ENCODE measurements around the gene MLH3. TPM values are rescaled to one million over a fixed set of nuclear protein-coding genes. Genes with fewer than 3 reads are reported as not detected.

Gene MLH3
- total RNA-seq, 2 experiments from 2014 or later, result 13.2 to 14.4 TPM

DNA sequence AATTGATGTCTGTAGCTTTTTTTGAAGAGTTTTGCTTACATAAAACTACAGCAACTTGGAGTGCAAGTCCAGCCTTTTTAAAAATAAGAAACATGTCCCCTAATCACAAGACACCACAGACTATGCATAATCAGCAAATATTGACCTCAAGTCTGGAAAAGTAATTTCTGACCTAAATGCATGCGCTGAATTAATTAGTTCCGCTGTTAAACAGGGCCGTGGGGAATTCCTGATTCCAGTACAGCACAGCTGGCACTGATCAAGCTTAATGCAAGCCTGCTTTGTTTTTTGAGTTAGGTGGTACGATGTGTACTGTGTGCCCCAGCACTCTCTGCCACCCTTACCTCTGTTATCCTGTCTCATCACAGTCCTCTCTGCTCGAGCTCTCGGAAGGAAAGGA lies 9.2 kb downstream of the MLH3 start:
- peaks cover 2% of the 10 kb centered on the region for H3K4me1 ChIP-seq (ENCODE audit: insufficient read depth, low read length)
- peaks cover 16% of the 10 kb centered on the region for H3K36me3 ChIP-seq (ENCODE audit: insufficient read depth, low read length)
- Mint-ChIP-seq H3K27ac (no peak overlapping the region), H3K36me3 (ENCODE audit: low read depth) (peaks cover 66% of the 10 kb centered on the region), H3K27me3 (no peaks in the 10 kb centered on the region), H3K9me3 (no peaks in the 10 kb centered on the region), H3K4me1 (ENCODE audit: low read depth) (peaks cover 42% of the 10 kb centered on the region), H3K4me3 (no peak overlapping the region)
- DNase-seq, result no peak
- ChIA-PET POLR2A (no interaction called here), CTCF (no interaction called here)
- H3K4me3 ChIP-seq (ENCODE audit: low read length), result no peak overlapping the region
- H3K9me3 ChIP-seq (ENCODE audit: control insufficient read depth in 1 of 2, insufficient read depth in 1 of 2, low read length in 2 of 2), result no peaks in the 10 kb centered on the region
- intact Hi-C loops (cut with DNase I, micrococcal nuclease), result loop anchor here in 1 of 2 experiments (5.0 kb wide), 1 partner anchor 35 kb away; no protein-coding TSS in a partner anchor
- H3K27ac ChIP-seq (ENCODE audit: low read depth in 1 of 2, low read length in 2 of 2), result no peak overlapping the region
- no peak for ATAC-seq (ENCODE audit: poor library complexity)
- TF ChIP-seq, protein P1, sequence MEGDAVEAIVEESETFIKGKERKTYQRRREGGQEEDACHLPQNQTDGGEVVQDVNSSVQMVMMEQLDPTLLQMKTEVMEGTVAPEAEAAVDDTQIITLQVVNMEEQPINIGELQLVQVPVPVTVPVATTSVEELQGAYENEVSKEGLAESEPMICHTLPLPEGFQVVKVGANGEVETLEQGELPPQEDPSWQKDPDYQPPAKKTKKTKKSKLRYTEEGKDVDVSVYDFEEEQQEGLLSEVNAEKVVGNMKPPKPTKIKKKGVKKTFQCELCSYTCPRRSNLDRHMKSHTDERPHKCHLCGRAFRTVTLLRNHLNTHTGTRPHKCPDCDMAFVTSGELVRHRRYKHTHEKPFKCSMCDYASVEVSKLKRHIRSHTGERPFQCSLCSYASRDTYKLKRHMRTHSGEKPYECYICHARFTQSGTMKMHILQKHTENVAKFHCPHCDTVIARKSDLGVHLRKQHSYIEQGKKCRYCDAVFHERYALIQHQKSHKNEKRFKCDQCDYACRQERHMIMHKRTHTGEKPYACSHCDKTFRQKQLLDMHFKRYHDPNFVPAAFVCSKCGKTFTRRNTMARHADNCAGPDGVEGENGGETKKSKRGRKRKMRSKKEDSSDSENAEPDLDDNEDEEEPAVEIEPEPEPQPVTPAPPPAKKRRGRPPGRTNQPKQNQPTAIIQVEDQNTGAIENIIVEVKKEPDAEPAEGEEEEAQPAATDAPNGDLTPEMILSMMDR (IDR thresholded peaks at IDR 0.05), result no peak
- no peaks in the 10 kb centered on the region for H3K27me3 ChIP-seq (ENCODE audit: control insufficient read depth in 1 of 2, insufficient read depth in 2 of 2, low read length in 2 of 2)

DNA sequence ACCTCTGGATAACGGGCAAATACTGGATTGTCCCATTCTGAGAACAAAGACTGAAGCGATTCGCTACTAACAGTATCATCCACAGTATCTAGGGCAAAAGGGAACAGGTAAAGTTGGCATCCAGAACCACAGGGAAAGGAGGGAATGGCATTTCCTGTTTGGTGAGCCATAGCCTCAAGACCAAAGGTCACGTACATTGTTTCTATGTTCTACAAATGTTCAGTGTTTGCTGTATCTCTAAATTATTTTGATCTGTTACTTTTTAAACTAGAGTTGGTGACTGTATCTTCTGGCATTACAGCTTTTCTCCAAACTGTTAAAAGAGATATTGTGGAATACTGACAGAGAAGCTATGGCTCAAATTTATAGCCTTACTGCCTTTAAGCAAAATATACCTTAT lies 9.7 kb downstream of the MLH3 start:
- no peaks in the 10 kb centered on the region for H3K27me3 ChIP-seq (ENCODE audit: control insufficient read depth in 1 of 2, insufficient read depth in 2 of 2, low read length in 2 of 2)
- TF ChIP-seq, protein P1 (IDR thresholded peaks at IDR 0.05), result no peak
- Mint-ChIP-seq H3K4me1 (ENCODE audit: low read depth) (peaks cover 37% of the 10 kb centered on the region), H3K27ac (no peak overlapping the region), H3K27me3 (no peaks in the 10 kb centered on the region), H3K9me3 (no peaks in the 10 kb centered on the region), H3K4me3 (no peak overlapping the region), H3K36me3 (ENCODE audit: low read depth) (peaks cover 66% of the 10 kb centered on the region)
- peaks cover 2% of the 10 kb centered on the region for H3K4me1 ChIP-seq (ENCODE audit: insufficient read depth, low read length)
- H3K36me3 ChIP-seq (ENCODE audit: insufficient read depth, low read length), result peaks cover 20% of the 10 kb centered on the region
- no peak overlapping the region for H3K4me3 ChIP-seq (ENCODE audit: low read length)
- no peaks in the 10 kb centered on the region for H3K9me3 ChIP-seq (ENCODE audit: control insufficient read depth in 1 of 2, insufficient read depth in 1 of 2, low read length in 2 of 2)
- intact Hi-C loops (cut with DNase I, micrococcal nuclease), result loop anchor here in 1 of 2 experiments (5.0 kb wide), 1 partner anchor 36 kb away; no protein-coding TSS in a partner anchor
- no peak for DNase-seq
- POLR2A ChIA-PET, result interaction anchor here (0.9 kb wide), 1 partner anchor 8 kb away, joined by 3 read pairs; no protein-coding TSS in a partner anchor
- CTCF ChIA-PET, result interaction anchor here (1.1 kb wide), 1 partner anchor 136 kb away, joined by 3 read pairs; no protein-coding TSS in a partner anchor
- no peak overlapping the region for H3K27ac ChIP-seq (ENCODE audit: low read depth in 1 of 2, low read length in 2 of 2)
- no peak for ATAC-seq (ENCODE audit: poor library complexity)

DNA sequence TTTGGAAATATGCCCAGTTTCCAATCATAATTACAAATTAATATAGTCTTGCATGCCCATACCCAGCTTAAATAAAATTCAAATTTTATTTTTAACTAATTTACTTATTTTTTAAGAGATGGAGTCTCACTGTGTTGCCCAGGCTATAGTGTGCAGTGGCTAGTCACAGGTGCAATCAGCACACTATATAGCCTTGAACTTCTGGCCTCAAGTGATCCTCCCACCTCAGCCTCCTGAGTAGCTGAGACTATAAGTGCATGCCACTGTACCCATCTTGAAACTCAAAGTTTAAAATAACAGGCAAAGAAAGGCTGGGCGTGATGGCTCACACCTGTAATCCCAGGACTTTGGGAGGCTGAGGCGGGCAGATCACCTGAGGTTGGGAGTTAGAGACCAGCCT lies 10.3 kb downstream of the MLH3 start:
- peaks cover 66% of the 10 kb centered on the region for H3K36me3 Mint-ChIP-seq (ENCODE audit: low read depth)

More for the DNA sequence above, 10.3 kb downstream of the MLH3 start:
- no peak overlapping the region for H3K4me3 Mint-ChIP-seq
- H3K27ac Mint-ChIP-seq, result no peak overlapping the region
- H3K9me3 Mint-ChIP-seq, result no peaks in the 10 kb centered on the region
- ATAC-seq (ENCODE audit: poor library complexity) (no peak), DNase-seq (no peak)
- CTCF ChIA-PET, result interaction anchor here (1.1 kb wide), 1 partner anchor 135 kb away, joined by 3 read pairs; no protein-coding TSS in a partner anchor
- TF ChIP-seq, protein P1 (IDR thresholded peaks at IDR 0.05), result no peak
- Histone ChIP-seq H3K9me3 (ENCODE audit: control insufficient read depth in 1 of 2, insufficient read depth in 1 of 2, low read length in 2 of 2) (no peaks in the 10 kb centered on the region), H3K4me1 (ENCODE audit: insufficient read depth, low read length) (peaks cover 2% of the 10 kb centered on the region), H3K27ac (ENCODE audit: low read depth in 1 of 2, low read length in 2 of 2) (no peak overlapping the region), H3K4me3 (ENCODE audit: low read length) (no peak overlapping the region), H3K27me3 (ENCODE audit: control insufficient read depth in 1 of 2, insufficient read depth in 2 of 2, low read length in 2 of 2) (no peaks in the 10 kb centered on the region), H3K36me3 (ENCODE audit: insufficient read depth, low read length) (peaks cover 23% of the 10 kb centered on the region)
- no peaks in the 10 kb centered on the region for H3K27me3 Mint-ChIP-seq
- peaks cover 31% of the 10 kb centered on the region for H3K4me1 Mint-ChIP-seq (ENCODE audit: low read depth)
- intact Hi-C loops (cut with DNase I, micrococcal nuclease), result loop anchor here in 1 of 2 experiments (5.0 kb wide), 1 partner anchor 36 kb away; no protein-coding TSS in a partner anchor
- POLR2A ChIA-PET, result interaction anchor here (0.9 kb wide), 1 partner anchor 9 kb away, joined by 3 read pairs; no protein-coding TSS in a partner anchor

Measured in CD4-positive, alpha-beta T cell (primary cell).